HuH-7 (cell line): ENCODE data around the gene ZNF148.

ENCODE experiments used
- DNase-seq: peaks from one replicate; pipeline ENCODE4 v3.0.0; 2011; ENCODE audit warnings: low spot score

Gene ZNF148

GRCh38 chr3:125220183-125220582 lies 154.9 kb downstream of the ZNF148 start:
- no peak for DNase-seq

GRCh38 chr3:125219261-125219701 lies 155.8 kb downstream of the ZNF148 start:
- no peak for DNase-seq

GRCh38 chr3:125214738-125215137 lies 160.4 kb downstream of the ZNF148 start:
- no peak for DNase-seq

- no peak for DNase-seq
Observed at GRCh38 chr3:125213946-125214542, 161.1 kb downstream of the ZNF148 start.

GRCh38 chr3:125213364-125213755 lies 161.8 kb downstream of the ZNF148 start:
- no peak for DNase-seq

GRCh38 chr3:125212509-125213363 lies 162.4 kb downstream of the ZNF148 start, which contains the start of gene SLC12A8:
Gene SLC12A8 (minus strand): TSS chr3:125212748. CDS start chr3:125211349, 1,399 bp downstream.
- peak; percentile 58 for DNase-seq

- peak; percentile 57 for DNase-seq
Observed at GRCh38 chr3:125212091-125212508, 163.0 kb downstream of the ZNF148 start.

- no peak for DNase-seq
Observed at GRCh38 chr3:125211523-125212090, 163.5 kb downstream of the ZNF148 start.

- DNase-seq: no peak
Observed at GRCh38 chr3:125207949-125208568, 167.1 kb downstream of the ZNF148 start.

GRCh38 chr3:125207507-125207906 lies 167.6 kb downstream of the ZNF148 start:
- no peak for DNase-seq

GRCh38 chr3:125206934-125207333 lies 168.2 kb downstream of the ZNF148 start:
- no peak for DNase-seq

GRCh38 chr3:125203731-125204130 lies 171.4 kb downstream of the ZNF148 start:
- DNase-seq: no peak

- no peak for DNase-seq
Observed at GRCh38 chr3:125202197-125202596, 172.9 kb downstream of the ZNF148 start.

- no peak for DNase-seq
Observed at GRCh38 chr3:125200731-125201139, 174.4 kb downstream of the ZNF148 start.

- no peak for DNase-seq
Observed at GRCh38 chr3:125194849-125195601, 180.1 kb downstream of the ZNF148 start.

GRCh38 chr3:125194061-125194848 lies 180.9 kb downstream of the ZNF148 start:
- DNase-seq: no peak

- no peak for DNase-seq
Observed at GRCh38 chr3:125192190-125193035, 182.7 kb downstream of the ZNF148 start.

GRCh38 chr3:125191730-125192129 lies 183.4 kb downstream of the ZNF148 start:
- no peak for DNase-seq

- no peak for DNase-seq
Observed at GRCh38 chr3:125191256-125191655, 183.9 kb downstream of the ZNF148 start.

GRCh38 chr3:125190786-125191185 lies 184.3 kb downstream of the ZNF148 start:
- DNase-seq: no peak
